Renal cortex interstitium (tissue), 11 donors: ENCODE results near the gene SEC24C. TPM values are rescaled to one million over a fixed set of nuclear protein-coding genes. Genes with fewer than 3 reads are reported as not detected.
A peak's percentile ranks its signal among the peaks of the same experiment; 100 is the strongest.
"Not testable (repeated sequence)": the region's sequence is repeated elsewhere in the genome, so short reads cannot be mapped to it uniquely, and the experiment has no call there.

Source experiments
- DNase-seq, 11 donors: peaks; one replicate each; pipeline ENCODE4 v3.0.0-alpha.2; 2013; ENCODE audit warnings: low read depth in 9 of 11, low spot score in 4 of 11; ENCODE audit errors: extremely low read depth in 1 of 11
- polyA plus RNA-seq, 3 donors: library from polyadenylated mRNA; unstranded; fragments of 120-200 nt; gene quantifications; one replicate each; pipeline ENCODE4 v1.2.1, GENCODE V29; 2013; ENCODE audit not compliant: insufficient read length in 3 of 3

The SEC24C gene
- polyA plus RNA-seq, 3 donors, result 65.6 to 69.4 (median 67.0) TPM

- DNase-seq, result no peak
Measured at GRCh38 chr10:73723516-73723915, 20.7 kb upstream of the SEC24C start.

DNA sequence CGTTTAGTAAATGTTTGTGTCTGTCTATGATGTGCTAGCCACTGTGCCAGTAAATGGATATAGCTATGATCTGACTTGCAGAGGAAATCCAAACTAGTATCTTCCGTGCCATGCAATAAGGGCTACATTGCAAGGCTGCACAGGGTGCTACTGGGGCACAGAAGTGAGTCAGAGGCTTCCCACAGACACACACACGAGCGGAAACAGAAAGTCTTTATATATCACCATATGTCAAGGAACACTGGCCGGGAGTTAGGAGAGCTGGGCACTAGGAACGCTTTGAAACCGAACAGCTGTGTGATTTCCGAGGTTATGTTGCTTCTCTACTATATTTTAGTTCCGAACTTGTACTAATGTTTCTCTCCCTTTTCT lies 14.4 kb upstream of the SEC24C start:
- not testable (repeated sequence) for DNase-seq

- DNase-seq, result peak; percentile 72 to 96 (median 86)
Measured at GRCh38 chr10:73730153-73730906, 13.8 kb upstream of the SEC24C start.

GRCh38 chr10:73731588-73732375 lies 12.4 kb upstream of the SEC24C start:
- DNase-seq, result no peak

- DNase-seq, result no peak
Measured at GRCh38 chr10:73732426-73732825, 11.7 kb upstream of the SEC24C start.

DNA sequence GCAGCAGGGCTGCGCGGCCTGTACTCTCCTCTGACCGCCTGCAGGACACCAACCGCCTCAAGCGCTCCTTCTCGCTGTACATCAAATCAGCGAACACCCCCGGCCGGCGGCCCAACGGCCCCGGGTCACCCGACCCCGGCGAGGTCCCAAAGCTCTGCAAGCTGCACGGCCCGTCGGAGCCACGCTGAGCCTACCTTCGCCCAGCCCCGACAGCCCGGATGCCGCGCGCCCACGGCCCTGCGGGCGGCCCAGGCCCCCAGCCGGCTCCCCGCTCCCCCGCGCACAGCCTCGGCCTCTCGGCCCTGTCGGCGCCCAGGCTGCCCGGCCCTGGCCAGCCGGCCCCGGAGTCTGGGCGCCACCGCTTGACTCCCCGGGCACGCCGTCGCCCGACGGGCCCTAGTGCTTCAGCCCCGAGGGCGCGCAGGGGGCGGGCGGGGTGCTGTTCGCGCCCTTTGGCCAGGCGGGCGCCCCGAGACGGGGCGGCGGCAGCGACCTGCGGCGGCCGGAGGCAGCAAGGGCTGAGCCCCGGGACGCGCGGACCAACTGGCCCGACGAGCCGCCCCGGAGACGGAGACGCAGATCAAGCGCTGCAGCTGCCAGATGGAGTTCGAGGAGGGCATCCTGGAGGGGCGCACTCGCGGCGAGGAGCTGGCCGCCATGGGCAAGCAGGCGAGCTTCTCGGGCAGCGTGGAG lies 11.1 kb upstream of the SEC24C start:
- no peak for DNase-seq

DNA sequence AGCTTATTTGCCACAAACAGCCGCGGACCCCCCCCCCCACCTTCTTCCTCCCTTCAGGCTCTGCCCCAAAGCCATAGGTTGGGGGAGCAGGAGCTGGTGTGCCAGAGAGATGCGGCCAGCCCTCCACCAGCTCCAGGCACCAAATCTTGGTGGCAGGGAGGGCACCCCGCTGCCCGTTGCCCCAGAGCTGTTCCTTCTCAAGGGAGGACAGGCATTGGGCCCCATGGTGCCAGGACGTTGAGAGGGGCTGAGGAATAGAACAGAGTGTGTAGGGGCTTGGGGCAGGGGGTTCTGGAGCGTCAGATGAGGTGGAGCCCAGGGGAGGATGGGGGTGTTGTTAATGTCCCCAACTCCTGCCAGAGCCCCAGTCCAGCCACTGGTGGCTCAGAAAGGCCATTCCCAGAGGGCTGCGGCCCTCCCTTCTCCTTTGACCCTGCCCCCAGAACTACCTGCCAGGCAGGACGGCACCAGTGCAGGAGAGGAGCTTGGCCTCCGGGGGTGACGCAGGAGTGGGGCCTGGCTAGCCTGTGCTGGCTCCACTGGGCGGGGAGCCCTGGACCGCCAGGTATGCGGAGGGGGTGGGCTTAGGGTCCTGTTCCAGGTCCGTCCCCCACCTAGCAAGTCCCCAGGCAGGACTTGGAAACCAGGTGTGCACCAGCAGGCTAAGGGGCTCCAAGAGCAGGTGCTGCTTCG lies 10.0 kb upstream of the SEC24C start:
- no peak for DNase-seq

GRCh38 chr10:73734796-73735305 lies 9.3 kb upstream of the SEC24C start:
- DNase-seq, result no peak

GRCh38 chr10:73740501-73741254 lies 3.5 kb upstream of the SEC24C start:
- DNase-seq, result not testable (repeated sequence)

GRCh38 chr10:73742454-73742734 lies 1.8 kb upstream of the SEC24C start:
- DNase-seq, result no peak

DNA sequence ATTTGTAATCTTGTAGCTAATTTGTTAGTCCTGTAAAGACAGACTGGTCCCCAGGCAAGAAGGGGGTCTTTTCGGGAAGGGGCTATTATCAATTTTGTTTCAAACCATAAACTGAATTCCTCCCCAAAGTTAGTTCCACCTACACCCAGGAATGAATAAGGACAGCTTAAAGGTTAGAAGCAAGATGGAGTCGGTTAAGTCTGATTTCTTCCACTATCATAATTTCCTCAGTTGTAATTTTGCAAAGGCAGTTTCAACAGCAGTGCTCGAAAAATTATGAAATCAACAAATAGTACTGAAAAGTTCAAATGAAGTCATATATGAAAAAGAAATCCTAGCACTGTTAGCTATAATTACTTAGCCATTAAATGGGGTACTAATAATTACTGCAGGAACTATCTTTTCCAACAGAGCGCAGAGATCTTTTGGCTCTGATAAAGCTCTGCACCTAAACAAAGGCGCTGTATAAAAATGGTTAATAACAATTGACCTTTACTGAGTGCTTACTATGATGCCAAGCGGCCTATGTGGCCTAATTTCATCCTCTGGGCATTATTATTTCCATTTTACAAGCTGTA lies 756 bp upstream of the SEC24C start:
- DNase-seq, result no peak

DNA sequence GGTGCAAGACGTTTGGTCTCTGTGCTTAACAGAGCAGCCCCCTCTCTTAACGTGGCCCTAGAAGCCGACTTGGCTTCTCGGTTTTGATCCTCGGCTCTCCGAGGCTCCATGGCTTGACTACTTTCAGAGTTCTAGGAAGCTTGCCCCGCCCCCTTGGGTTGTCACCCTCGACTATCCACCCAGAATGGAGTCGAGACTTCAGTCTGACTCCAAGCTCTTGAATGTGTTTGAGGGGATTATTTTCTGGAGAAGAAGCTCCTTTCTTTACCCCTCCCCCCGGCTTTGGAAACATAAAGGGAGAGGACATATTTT lies 448 bp downstream of the SEC24C start:
- peak in 6 of 11 donors; percentile 28 to 60 (median 47) for DNase-seq

DNA sequence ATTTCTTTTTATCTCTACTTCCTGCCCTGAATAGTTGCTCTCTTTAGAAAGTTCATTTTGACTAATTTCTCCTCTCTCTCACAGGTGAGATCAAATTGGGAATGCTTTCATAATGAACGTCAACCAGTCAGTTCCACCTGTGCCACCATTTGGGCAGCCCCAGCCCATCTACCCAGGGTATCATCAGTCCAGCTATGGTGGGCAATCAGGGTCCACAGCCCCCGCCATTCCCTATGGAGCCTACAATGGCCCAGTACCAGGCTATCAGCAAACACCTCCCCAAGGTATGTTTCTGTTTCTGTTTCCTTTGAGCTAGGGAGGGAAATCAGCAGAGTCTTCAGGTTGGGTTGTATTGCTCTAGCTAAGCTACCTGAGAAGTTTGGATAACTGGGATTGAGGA lies 2.5 kb downstream of the SEC24C start:
- DNase-seq, result no peak

DNA sequence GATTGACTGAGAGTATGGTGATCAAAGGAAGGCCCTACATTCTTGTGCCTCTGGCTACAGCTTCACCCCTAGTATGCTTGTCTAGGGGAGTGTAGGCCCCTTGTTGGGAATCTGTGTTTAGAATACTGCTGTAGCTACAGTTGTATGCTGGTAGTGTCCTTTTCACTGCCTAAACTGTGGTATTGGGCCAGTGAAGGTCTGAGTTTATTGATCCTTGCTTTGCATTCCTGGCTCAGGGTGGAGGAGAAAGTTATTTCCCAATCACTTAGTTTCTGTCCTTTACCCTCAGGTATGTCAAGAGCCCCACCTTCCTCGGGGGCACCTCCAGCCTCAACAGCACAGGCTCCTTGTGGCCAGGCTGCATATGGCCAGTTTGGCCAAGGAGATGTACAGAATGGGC lies 6.6 kb downstream of the SEC24C start:
- DNase-seq, result no peak

DNA sequence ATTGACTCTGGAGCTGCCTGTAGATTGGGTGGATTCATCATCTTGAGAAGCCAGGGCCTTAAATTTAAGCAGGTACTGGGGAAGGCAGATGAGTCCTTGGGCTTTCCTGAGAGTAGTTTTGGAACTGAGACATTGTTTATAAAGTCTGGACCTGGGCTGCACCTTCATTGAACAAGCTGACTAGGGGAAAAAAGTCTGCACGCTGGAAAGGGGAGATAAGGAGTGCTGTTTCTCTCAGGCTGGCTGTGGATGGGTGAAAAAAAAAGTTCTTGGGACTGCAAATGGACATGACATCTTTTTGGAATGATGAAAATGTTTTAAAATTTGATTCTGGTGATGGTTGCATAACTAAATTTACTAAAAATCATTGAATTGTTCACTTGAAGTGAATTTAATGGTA lies 12.0 kb downstream of the SEC24C start:
- no peak for DNase-seq

DNA sequence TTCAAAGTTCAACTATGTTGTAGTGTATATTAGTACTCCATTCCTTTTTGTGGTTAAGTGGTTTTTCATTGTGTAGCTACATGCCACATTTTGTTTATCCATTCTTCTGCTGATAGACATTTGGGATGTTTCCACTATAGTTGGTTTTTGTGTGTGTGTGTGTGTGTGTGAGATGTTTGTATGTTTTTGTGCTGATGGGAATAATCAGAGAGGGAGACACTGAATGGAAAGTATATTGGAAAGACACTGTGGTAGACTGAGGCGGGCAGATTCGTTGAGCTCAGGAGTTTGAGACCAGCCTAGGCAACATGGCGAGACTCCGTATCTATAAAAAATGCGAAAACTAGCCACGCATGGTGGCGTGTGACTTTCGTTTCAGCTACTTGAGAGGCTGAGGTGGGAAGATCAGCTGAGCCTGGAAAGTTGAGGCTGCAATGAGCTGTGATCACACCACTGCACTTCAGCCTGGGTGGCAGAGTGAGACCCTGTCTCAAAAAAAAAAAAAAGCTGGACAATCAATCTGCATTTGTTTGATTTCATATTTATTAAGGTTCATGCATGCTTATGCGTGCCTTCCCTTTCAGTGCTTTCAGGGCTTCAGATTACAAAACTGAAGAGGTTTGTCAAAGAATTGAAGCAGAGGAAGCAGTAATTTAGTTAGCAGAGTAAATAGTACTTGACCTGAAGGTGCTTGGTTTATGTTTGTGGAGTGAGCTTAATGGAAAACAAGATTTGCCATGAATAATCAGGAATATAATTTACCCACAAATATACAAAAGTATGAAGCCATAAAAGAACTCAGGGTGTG lies 14.7 kb downstream of the SEC24C start:
- DNase-seq, result no peak

DNA sequence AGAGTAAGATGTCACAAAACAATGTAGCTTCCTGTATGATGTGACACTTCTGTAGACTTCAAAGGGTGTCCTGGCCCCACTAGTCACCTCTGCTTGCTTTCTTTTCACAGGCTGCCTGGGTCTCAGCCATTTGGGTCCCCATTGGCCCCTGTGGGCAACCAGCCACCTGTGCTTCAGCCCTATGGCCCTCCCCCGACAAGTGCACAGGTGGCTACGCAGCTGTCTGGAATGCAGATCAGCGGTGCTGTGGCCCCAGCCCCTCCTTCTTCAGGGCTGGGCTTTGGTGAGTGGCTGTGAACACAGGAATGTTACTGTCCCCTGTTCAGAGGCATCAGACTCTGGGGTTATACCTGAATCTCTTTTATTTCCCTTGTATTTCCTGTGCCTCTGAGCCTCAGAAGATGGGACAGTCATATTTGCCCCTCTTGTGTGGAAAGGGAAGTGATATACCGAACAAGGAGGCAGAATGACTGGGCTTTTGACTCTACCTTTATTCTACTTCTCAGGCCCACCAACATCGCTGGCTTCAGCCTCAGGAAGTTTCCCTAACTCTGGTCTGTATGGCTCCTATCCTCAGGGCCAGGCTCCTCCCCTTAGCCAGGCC lies 15.4 kb downstream of the SEC24C start:
- DNase-seq, result no peak
